ENCODE results near the gene ANKRD23.

DNA sequence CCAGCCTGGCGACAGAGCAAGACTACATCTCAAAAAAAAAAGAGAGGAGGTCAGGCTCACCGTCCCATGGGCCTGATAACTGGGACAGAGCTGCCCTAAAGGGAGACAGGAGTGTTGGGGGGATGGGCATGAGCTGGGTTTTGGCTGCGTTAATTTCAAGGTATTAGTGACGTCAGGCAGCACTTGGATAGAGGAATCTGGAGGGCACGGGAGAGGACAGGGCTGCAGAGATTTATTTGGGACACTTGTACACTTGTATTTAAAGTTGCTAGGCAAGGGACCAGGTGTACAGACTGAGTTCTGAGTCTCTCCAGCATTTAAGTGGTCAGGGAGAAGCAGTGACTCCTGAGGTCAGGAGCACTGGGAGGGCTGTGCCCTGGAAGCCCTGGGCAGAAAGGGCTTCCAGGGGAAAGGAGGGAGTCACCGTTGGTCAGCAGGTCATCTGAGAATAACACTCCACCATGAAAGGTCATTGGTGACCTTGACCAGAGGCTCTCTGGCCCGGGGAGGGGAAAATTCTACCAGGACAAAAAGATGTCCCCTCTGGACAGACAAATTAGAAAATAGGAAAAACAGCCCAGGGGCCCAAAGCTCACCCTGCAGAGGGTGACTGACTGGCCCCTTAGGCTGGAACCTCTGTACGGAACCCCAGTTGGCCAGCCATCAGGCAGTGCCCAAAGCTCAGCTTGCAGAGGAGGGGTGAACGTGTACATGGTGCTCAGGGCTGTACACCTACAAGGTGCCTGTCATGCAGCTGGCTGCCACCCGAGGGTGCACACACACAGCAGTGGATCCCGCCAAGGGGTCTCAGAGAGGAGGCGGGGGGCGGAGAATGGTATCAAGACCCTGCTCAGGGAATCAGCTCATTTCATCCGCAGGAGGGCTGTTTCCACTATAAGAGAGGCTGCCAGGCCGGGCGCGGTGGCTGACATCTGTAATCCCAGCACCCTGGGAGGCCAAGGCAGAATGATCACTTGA lies 50.8 kb downstream of the ANKRD23 start:
- TF ChIP-seq TCF12 (IDR thresholded peaks at IDR 0.05; ENCODE audit: low read depth), result no peak
- TF ChIP-seq REST (IDR thresholded peaks at IDR 0.05; ENCODE audit: low read depth), result no peak
- TF ChIP-seq YY1 (IDR thresholded peaks at IDR 0.05; ENCODE audit: low read depth), result no peak
- TF ChIP-seq, protein P1, sequence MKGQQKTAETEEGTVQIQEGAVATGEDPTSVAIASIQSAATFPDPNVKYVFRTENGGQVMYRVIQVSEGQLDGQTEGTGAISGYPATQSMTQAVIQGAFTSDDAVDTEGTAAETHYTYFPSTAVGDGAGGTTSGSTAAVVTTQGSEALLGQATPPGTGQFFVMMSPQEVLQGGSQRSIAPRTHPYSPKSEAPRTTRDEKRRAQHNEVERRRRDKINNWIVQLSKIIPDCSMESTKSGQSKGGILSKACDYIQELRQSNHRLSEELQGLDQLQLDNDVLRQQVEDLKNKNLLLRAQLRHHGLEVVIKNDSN (IDR thresholded peaks at IDR 0.05), result no peak
- TF ChIP-seq CEBPB (IDR thresholded peaks at IDR 0.05), result no peak
- no peak for TF ChIP-seq TAF1 (IDR thresholded peaks at IDR 0.05; ENCODE audit: low read depth)
